ENCODE measurements around the gene OPALIN.

Gene OPALIN

GRCh38 chr10:96374004-96374403 lies 15.2 kb upstream of the OPALIN start:
- no peak for DNase-seq (ENCODE audit: low spot score)

GRCh38 chr10:96371356-96371755 lies 12.6 kb upstream of the OPALIN start:
- no peak for DNase-seq (ENCODE audit: low spot score)

DNA sequence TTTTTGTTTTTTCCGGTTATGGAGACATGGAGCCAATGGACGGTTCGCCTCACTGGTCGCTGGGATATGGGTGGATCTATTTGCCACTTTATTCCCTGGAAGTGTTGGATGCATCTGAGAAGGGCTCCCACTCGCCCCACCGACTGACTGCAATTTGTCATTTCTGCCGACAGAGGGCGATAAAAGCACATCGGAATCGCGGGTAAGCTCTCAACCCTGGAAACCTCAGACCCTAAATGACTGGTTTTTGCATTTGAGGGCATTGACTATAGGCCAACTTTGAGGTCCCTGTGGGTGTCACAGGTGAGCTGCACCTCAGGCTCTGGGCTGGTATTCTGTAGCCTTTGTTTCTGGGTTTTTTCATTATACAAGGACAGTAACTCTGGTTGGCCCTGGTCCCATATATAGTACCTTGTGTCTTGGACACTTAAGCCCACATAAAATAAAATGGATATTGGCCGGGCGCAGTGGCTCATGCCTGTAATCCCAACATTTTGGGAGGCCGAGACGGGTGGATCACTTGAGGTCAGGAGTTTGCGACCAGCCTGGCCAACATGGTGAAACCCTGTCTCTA lies 11.9 kb upstream of the OPALIN start:
- DNase-seq (ENCODE audit: low spot score) = peak; percentile 70

DNA sequence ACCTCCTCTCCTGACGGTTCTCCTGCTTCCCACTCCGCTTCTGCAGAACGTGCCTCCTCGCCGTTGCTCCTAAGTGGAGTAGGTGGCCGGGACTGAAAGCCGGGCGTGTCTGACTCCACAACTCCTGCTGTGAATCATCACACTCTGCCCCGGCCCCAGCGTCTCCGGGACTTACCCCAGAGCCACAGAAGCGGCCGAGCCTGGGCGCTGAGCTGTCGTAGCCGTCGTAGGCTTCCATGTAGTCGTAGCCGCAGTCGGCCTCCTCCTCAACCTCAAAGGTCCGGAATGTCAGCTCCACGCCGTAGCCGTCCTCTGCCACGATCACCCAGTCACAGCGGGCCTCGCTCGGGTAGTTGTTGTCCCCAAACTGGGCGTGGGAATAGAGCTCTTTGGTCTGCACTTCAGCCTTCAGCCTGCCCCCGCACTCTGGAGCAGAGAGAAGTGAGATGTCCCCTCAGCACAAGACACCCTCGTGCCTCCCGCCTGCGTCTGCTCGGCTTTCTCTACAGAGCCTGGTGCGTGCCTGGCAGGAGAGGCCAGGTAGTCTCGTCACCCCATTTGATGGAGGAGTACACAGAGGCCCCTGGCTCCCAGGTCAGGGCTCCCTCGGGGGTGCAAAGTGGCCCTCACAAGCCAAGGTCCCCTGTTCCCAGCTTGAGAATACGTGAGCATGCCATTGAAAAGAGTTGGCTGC lies 11.2 kb upstream of the OPALIN start:
- DNase-seq (ENCODE audit: low spot score) = no peak

- DNase-seq (ENCODE audit: low spot score) = no peak
Measured at GRCh38 chr10:96368971-96369370, 10.2 kb upstream of the OPALIN start.

DNA sequence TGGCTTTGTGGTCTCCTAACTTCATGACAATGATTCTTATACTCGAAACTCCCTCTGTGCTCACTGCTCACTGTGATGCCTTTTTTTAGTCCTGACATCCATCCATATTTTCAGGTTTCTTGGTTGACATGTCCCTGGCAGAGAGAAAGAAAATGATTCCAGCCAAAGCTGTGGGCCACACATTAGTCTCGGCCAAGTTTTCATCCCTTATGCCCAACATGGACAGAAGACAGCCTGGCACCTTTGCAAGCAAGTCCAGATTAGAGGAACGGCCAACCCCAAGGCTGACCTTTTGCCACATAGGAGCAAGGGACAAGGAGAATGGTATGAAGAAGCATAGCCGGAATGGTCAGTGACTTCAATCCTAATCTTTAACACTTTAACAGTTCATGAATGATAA lies 8.7 kb upstream of the OPALIN start:
- no peak for DNase-seq (ENCODE audit: low spot score)

DNA sequence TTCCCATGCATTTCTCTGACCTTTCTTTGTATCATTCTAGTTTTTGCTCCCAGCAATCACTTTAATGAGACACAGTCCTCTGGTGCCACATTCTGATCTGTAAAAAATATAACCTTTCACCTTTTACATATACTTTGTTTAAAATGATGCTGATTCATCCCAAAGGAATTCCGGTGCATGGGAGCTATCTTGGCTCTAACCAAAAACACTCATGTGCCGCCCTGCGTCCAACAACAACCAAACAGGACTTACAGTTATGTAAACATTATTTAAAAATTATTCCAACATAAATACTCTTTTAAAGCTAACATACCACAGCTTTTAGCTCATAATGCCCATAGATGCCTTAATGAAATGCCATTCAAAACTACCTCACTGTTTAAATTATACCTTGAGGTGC lies 7.7 kb upstream of the OPALIN start:
- DNase-seq (ENCODE audit: low spot score) = no peak

GRCh38 chr10:96365571-96365970 lies 6.8 kb upstream of the OPALIN start:
- no peak for DNase-seq (ENCODE audit: low spot score)

DNA sequence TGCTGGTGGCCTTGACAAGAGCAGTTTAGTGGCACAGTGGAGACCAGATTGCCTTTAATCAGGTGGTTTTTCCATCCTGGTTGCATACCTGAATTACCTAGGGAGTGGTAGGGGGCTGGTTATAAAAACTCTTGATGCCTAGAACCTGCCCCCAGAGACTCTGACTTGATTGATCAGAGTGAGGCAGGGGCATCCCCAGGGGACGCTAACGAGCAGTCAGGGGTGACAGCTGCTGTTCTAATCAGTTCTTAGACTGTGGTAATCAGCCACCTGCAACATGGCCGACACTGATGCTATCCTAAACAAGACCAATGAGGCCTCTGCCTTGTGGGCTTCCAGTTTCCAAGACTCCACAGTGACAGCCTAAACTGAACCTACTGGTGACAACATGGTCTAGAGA lies 2.0 kb upstream of the OPALIN start:
- no peak for DNase-seq (ENCODE audit: low spot score)

DNA sequence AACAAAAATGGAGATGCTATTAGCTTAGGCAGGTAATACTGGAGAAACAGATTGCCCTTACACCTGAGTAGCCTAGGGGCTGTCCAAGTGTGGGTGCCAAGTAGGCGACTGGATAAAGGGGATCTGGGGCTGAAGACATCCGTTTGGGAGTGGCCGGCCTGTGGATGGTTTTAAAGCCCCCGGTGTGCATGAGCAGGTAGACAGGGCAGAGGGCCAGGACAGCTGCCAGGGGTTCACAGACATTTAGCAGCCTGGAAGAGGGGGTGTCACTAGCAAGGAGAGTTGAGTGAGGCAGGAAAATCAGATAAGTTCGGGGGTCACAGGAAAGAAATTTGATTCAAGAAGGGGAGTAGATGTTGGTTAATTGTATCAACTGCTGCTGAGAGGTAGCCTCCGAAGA lies 1.5 kb upstream of the OPALIN start:
- DNase-seq (ENCODE audit: low spot score) = no peak

GRCh38 chr10:96359616-96360015 lies 814 bp upstream of the OPALIN start:
- no peak for DNase-seq (ENCODE audit: low spot score)

DNA sequence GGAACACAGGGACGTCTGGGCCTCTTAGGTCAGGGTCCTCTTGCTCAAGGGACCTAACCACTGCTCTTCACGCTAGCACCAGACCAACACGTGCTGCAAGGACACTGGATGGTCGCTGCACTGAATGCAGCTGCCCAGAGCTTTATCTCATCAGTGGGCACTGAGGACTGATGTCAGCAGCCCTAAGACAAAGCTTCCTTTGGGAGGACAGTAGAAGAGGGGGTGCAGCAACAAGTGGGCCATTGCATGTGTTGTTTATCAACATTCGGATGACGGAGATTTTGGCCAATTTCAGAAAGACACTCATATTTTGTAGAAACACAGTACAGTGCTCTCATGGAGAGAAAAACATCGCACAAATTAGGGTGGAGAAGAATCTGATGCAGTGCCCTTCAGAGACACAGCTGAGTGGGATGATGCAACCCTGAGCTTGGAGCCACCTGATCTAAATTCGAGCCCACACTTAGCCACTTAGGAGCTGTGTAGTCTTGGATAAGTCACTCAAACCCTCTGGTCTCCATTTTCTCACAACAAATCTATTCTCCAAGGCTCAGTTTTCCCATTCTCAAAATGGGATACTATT lies 1.7 kb downstream of the OPALIN start:
- DNase-seq (ENCODE audit: low spot score) = no peak

GRCh38 chr10:96352582-96352981 lies 6.2 kb downstream of the OPALIN start:
- DNase-seq (ENCODE audit: low spot score) = no peak

DNA sequence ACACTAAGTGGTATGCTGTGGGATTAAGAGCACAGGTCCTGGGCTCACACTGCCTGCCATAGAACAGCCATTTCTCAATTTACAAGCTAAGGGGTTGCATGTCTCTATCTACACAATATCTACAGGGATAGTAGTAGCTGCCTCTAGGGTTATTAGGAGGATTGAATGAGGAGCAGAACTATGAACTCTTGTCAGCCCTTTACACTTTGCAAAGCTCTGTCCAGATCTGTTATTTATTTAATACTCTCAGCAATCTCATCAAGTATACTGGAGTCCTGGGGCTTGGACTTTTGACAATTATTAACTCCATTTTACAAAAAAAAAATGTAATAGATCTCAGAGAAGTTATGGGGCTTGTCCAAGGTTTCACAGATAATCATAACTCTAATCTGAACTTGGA lies 6.8 kb downstream of the OPALIN start:
- no peak for DNase-seq (ENCODE audit: low spot score)

- no peak for DNase-seq (ENCODE audit: low spot score)
Measured at GRCh38 chr10:96346295-96346694, 12.5 kb downstream of the OPALIN start.

DNA sequence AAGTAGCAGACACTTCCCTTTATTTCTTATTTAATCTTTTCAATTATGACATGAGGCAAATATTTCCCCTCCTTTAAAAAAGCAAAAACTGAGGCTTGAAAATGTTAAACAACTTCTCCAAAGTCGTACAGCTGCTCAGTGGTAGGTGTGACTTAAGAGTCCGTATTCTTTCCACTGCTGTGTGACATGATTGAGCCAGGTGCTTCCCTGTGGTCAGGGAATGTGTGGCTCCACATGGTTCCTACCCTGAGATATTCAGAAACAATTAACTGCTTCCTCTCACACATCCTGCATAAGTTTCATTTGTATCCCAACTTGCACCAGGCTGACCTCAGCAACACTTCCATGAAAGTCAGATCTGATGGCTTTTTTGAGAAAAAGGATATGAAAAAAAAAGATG lies 13.6 kb downstream of the OPALIN start:
- no peak for DNase-seq (ENCODE audit: low spot score)

DNA sequence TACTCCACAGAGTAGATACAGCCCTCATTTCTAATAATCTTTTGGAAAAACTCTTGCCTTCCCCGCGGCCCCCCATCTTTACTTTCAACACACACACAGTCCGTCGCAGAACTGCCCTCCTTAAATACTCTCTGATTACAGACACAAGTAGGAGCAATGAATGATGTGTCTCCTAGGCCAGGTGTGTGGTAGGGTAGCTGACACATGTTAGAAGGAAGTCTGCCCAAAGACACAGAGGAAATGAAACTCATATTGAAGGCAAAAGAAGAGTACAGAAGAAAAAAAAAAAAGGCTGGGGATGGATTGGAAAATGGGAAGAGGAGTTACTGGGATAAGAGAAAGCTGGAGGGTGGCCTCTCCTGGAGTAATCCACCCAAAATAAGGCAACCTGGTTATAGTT lies 14.6 kb downstream of the OPALIN start:
- DNase-seq (ENCODE audit: low spot score) = no peak

DNA sequence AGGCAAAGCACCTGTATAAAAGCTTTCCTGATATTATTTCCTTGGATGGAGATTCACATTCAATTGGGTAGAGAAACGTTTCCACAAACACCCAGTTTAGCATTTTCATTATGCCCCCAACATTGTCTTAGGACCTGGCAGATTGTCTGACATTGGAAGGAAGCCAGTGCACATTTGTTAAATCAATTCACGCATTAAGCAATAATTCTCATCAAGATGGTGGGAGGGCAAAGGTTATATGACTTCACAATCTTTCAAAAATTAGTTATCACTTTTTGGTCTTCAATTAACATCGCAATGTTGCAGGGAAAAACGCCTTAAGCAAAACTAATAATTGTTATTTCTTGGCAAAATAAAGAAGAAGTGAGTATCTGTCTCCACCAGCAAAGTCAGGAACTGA lies 16.4 kb downstream of the OPALIN start:
- DNase-seq (ENCODE audit: low spot score) = no peak

DNA sequence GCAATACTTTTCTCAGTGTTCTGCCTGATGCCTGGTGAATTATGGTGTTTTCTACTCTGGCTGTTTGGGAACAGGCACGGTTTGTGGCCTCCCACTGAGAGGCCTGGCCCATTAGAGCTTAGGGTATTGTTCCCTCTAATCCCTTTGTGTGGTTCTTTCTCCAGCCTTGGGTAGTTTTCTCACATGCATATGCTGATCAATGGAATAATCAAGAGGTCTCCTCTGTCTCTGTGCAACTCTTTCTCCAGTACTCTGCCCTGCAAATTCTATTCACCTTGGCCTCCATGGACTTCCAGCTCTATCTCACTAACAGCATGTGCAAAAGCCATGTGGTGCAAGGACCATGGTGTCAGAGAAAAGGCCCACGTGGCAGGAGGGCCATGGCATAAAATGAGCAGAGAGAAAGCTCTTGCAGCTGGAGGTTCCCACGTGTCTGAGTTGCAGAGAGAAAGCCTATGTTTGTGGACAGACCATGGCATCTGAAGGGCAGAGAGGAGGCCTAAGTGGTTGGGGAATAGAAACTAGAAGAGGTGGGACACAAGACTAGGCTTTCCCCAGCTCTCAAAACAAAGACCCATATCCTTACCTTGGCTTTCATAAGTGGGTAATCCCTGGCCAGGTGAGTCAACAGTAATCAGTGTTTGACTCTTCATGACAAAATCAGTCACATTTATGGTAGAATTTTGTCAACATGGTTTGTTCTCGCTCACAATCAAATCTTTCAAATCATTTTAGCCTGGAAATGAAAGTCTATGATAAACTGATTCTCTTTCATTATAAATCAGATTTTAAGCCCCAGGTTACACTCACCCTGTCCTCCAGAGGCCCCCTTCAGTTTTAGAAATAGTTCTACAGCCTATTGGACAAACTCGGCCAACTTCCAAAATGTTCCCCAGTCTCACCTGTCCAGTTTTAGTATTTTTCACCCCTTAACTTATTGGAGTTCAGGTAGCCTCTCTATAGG lies 17.3 kb downstream of the OPALIN start:
- no peak for DNase-seq (ENCODE audit: low spot score)

GRCh38 chr10:96339956-96340904 lies 18.6 kb downstream of the OPALIN start:
- DNase-seq (ENCODE audit: low spot score) = peak; percentile 39

DNA sequence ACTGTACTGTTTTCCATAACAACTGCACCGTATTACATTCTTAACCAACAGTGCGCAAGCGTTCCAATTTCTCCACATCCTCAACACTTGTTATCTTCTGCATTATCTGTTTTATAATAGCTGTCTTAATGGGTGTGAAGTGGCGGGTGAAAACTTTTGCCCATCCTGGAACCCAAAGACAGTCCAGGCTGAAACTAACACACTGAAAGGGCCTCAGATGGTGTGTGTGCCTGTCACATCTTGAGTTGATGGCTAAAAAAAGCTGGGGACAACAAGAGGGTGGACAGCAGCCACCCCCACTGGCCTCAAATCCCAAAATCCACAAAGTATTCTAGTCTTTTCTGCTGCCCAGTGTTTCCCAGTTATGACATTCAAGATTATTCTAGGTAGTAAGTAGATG lies 19.4 kb downstream of the OPALIN start:
- DNase-seq (ENCODE audit: low spot score) = no peak
